Mesenchymal stem cell (in vitro differentiated cells and primary cell): ENCODE measurements around the gene LAMB3.

Experiments
- DNase-seq: peaks from one replicate; pipeline ENCODE4 v3.0.0-alpha.2; 2013
- H2AFZ ChIP-seq: one replicate; pipeline ENCODE4 v1.6.1; 2013; ENCODE audit warnings: low read depth, mild to moderate bottlenecking, control low read depth, inconsistent platforms, low read length, moderate library complexity
- H2AK5ac ChIP-seq: 2 replicates; pipeline ENCODE4 v1.6.1; 2013; ENCODE audit warnings: low read length, moderate library complexity, mild to moderate bottlenecking, inconsistent platforms; ENCODE audit not compliant: severe bottlenecking
- H2BK120ac ChIP-seq: one replicate; pipeline ENCODE4 v1.6.1; 2013; ENCODE audit warnings: low read depth, mild to moderate bottlenecking, inconsistent platforms, low read length, moderate library complexity
- H2BK12ac ChIP-seq, 2 experiments: one replicate each; pipeline ENCODE4 v1.6.1; 2013; ENCODE audit warnings: inconsistent platforms in 2 of 2, low read length in 2 of 2, mild to moderate bottlenecking in 2 of 2, moderate library complexity in 2 of 2, control low read depth in 1 of 2
- H2BK15ac ChIP-seq: one replicate; pipeline ENCODE4 v1.6.1; 2013; ENCODE audit warnings: mild to moderate bottlenecking, low read depth, inconsistent platforms; ENCODE audit not compliant: poor library complexity, severe bottlenecking
- H2BK5ac ChIP-seq: 2 replicates; pipeline ENCODE4 v1.6.1; 2013; ENCODE audit warnings: low read depth, mild to moderate bottlenecking, low read length, control low read depth, inconsistent platforms; ENCODE audit not compliant: poor library complexity, severe bottlenecking
- H3K14ac ChIP-seq, 2 experiments: one replicate each; pipeline ENCODE4 v1.6.1; 2013; ENCODE audit warnings: inconsistent platforms in 2 of 2, low read length in 2 of 2, control low read depth in 1 of 2, mild to moderate bottlenecking in 1 of 2, moderate library complexity in 1 of 2
- H3K18ac ChIP-seq, 2 experiments: one replicate each; pipeline ENCODE4 v1.6.1; 2013; ENCODE audit warnings: inconsistent platforms in 2 of 2, low read length in 2 of 2, control low read depth in 1 of 2, low read depth in 1 of 2, mild to moderate bottlenecking in 1 of 2
- H3K23ac ChIP-seq, 2 experiments: one replicate each; pipeline ENCODE4 v1.6.1; 2013; ENCODE audit warnings: inconsistent platforms in 2 of 2, low read length in 2 of 2, mild to moderate bottlenecking in 2 of 2, moderate library complexity in 2 of 2, control low read depth in 1 of 2
- H3K27ac ChIP-seq: 2 replicates; pipeline ENCODE4 v1.5.1; 2013; ENCODE audit warnings: mild to moderate bottlenecking, moderate library complexity, low read length, control low read depth, inconsistent platforms; ENCODE audit not compliant: poor library complexity, severe bottlenecking
- H3K27me3 ChIP-seq, 2 experiments: 2 replicates each; pipeline versions ENCODE4 v1.6.1 to v1.7.0; 2013; ENCODE audit warnings: low read length in 2 of 2, mild to moderate bottlenecking in 2 of 2, moderate library complexity in 2 of 2, control low read depth in 1 of 2, inconsistent platforms in 1 of 2; ENCODE audit not compliant: control insufficient read depth in 1 of 2, insufficient read depth in 1 of 2
- H3K36me3 ChIP-seq, 2 experiments: 2 replicates each; pipeline versions ENCODE4 v1.6.1 to v1.7.0; 2013; ENCODE audit warnings: low read length in 2 of 2, control low read depth in 1 of 2, inconsistent platforms in 1 of 2, low read depth in 1 of 2, mild to moderate bottlenecking in 1 of 2; ENCODE audit not compliant: insufficient read depth in 2 of 2, control insufficient read depth in 1 of 2
- H3K4ac ChIP-seq, 2 experiments: one replicate each; pipeline ENCODE4 v1.6.1; 2013; ENCODE audit warnings: inconsistent platforms in 2 of 2, low read length in 2 of 2, mild to moderate bottlenecking in 2 of 2, moderate library complexity in 2 of 2, control low read depth in 1 of 2, low read depth in 1 of 2
- H3K4me1 ChIP-seq: 2 replicates; pipeline ENCODE4 v1.6.1; 2013; ENCODE audit warnings: low read depth, low read length, control low read depth; ENCODE audit not compliant: control insufficient read depth, insufficient read depth
- H3K4me2 ChIP-seq: 2 replicates; pipeline ENCODE4 v1.6.1; 2013; ENCODE audit warnings: low read length, mild to moderate bottlenecking, inconsistent platforms; ENCODE audit not compliant: poor library complexity, severe bottlenecking
- H3K4me3 ChIP-seq, 2 experiments: 2 replicates each; pipeline versions ENCODE4 v1.5.1 to v1.7.0; 2013; ENCODE audit warnings: low read length in 2 of 2, mild to moderate bottlenecking in 2 of 2, control low read depth in 1 of 2, low read depth in 1 of 2; ENCODE audit not compliant: insufficient read depth in 1 of 2
- H3K79me1 ChIP-seq: replicated peaks from 2 replicates; pipeline ENCODE4 v1.6.1; 2013; ENCODE audit warnings: mild to moderate bottlenecking, control low read depth, low read length, inconsistent platforms; ENCODE audit not compliant: poor library complexity, severe bottlenecking
- H3K9ac ChIP-seq: 2 replicates; pipeline ENCODE4 v1.7.0; 2013; ENCODE audit warnings: mild to moderate bottlenecking, low read length, moderate library complexity
- H3K9me3 ChIP-seq: 2 replicates; pipeline ENCODE4 v1.7.0; 2013; ENCODE audit warnings: mild to moderate bottlenecking, low read length; ENCODE audit not compliant: control insufficient read depth
- H4K8ac ChIP-seq: one replicate; pipeline ENCODE4 v1.6.1; 2013; ENCODE audit warnings: inconsistent platforms, mild to moderate bottlenecking, low read length, moderate library complexity
- H4K91ac ChIP-seq: one replicate; pipeline ENCODE4 v1.6.1; 2013; ENCODE audit warnings: mild to moderate bottlenecking, low read length, inconsistent platforms
- WGBS: methylation state at CpG from one replicate; pipeline ENCODE4 v1.1.7; 2013; ENCODE audit warnings: mixed read lengths; 5-methylcytosine and 5-hydroxymethylcytosine counted together

Gene LAMB3

DNA sequence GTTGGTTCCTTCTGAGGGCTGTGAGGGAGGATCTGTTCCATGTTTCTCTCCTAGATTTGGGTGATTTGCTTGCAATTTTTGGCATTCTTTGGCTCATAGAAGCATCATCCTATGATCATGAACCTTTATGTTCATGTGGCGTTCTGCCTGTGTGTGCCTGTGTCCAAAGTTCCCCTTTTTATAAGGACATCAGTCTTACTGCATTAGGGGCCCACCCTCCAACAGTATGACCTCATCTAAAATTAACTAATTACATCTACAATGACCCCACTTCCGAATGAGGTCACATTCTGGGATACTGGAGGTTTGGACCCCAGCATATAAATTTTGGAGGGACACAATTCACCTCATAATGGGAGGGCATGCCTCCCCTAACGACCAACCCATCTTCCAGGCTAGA, 81.5 kb downstream of the LAMB3 start:
- Histone ChIP-seq H3K27me3 (peaks cover 26 to 53% of the 10 kb centered on the region in 2 experiments), H3K4me3 (no peak overlapping the region), H2BK12ac (no peak overlapping the region), H3K23ac (no peak overlapping the region), H2BK5ac (no peak overlapping the region), H3K18ac (no peak overlapping the region), H2AK5ac (no peak overlapping the region), H3K27ac (no peak overlapping the region), H2BK15ac (no peak overlapping the region), H4K91ac (no peak overlapping the region), H2BK120ac (no peak overlapping the region), H3K9me3 (no peaks in the 10 kb centered on the region), H3K9ac (no peak overlapping the region), H4K8ac (no peak overlapping the region), H3K14ac (no peak overlapping the region), H3K4ac (no peak overlapping the region), H3K79me1 (no peaks in the 10 kb centered on the region), H3K36me3 (no peaks in the 10 kb centered on the region), H3K4me1 (no peaks in the 10 kb centered on the region), H3K4me2 (no peak overlapping the region), H2AFZ (no peak overlapping the region)
- DNase-seq: no peak
- 57% methylated on average over 3 of the region's 3 CpGs for WGBS

DNA sequence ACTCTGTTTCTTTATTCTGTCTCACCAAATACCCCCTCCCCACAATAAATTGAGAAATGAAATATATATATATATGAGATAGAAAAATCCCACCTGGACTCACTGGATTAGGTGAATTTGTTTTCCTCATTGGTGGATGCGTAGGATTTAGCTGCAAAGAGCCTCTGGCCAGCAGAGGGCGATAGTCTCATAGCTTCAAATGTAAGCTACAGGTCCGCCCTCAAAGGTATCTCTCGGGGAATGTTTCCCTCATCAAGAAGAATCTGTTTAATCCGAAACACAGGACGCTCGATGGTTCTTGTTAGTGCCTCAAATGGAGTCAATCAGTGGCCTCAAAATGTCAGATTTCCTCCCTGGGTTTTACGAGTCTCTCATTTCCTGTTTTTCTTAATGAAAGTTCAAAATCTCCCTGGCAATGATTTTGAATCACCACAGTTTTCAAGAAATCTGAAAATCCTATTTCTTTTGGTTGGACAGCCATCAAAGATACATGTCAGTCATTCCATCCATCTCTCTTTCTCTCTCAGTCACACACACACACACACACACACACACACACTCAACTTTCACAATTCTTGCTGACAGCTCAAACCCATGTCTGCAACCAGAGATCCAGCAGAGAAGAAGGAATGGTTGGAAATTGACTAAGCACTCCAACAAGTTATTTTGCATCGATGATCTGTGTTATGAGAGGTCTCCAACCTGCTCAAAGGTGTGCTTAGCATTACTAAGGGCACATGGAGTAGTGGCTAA, 82.6 kb downstream of the LAMB3 start:
- H2AK5ac ChIP-seq: no peak overlapping the region
- H3K79me1 ChIP-seq: no peaks in the 10 kb centered on the region
- no peak overlapping the region for H3K14ac ChIP-seq
- H3K4ac ChIP-seq: no peak overlapping the region
- H3K9ac ChIP-seq: peak overlapping the region; percentile 82
- no peaks in the 10 kb centered on the region for H3K36me3 ChIP-seq
- no peaks in the 10 kb centered on the region for H3K9me3 ChIP-seq
- DNase-seq: peak; percentile 76
- no peak overlapping the region for H2BK120ac ChIP-seq
- no peak overlapping the region for H3K27ac ChIP-seq
- WGBS: 12% methylated on average over 9 of the region's 9 CpGs
- H3K4me1 ChIP-seq: no peaks in the 10 kb centered on the region
- peak overlapping the region; percentile 31 for H4K8ac ChIP-seq
- no peak overlapping the region for H2BK5ac ChIP-seq
- no peak overlapping the region for H3K23ac ChIP-seq
- H2BK12ac ChIP-seq: peak overlapping the region in 1 of 2 experiments; percentile 26
- no peak overlapping the region for H2BK15ac ChIP-seq
- peak overlapping the region in 1 of 2 experiments; percentile 70 for H3K4me3 ChIP-seq
- no peak overlapping the region for H3K18ac ChIP-seq
- H3K4me2 ChIP-seq: no peak overlapping the region
- peaks cover 36 to 53% of the 10 kb centered on the region in 2 experiments for H3K27me3 ChIP-seq
- H2AFZ ChIP-seq: no peak overlapping the region
- no peak overlapping the region for H4K91ac ChIP-seq

DNA sequence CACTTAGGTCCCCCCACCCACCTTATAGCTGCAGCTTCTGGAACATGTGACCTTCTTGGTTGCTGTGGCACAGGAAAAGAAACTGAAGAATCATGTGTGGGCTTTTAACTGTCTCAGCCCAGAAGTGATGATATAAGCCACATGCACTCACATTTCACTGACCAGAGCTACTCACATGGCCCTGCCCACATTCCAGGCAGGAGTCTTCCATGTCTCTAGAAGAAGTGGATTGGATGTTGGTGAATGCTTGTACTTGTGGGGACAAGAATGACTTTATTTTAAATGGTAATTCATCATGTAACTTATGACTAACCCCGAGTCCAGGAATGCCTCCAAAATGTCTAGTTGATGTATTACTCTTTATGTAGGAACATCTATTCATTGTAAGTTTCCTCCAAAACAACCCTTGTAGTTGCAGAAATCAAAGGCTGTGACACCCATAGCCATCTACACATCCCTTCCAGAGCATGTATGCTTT, 84.5 kb downstream of the LAMB3 start:
- Histone ChIP-seq H2AK5ac (no peak overlapping the region), H3K79me1 (no peaks in the 10 kb centered on the region), H4K8ac (no peak overlapping the region), H3K4me3 (no peak overlapping the region), H3K27ac (no peak overlapping the region), H3K9me3 (no peaks in the 10 kb centered on the region), H3K36me3 (no peaks in the 10 kb centered on the region), H3K4me1 (no peaks in the 10 kb centered on the region), H3K27me3 (peaks cover 39 to 49% of the 10 kb centered on the region in 2 experiments), H3K14ac (no peak overlapping the region), H2BK120ac (no peak overlapping the region), H4K91ac (no peak overlapping the region), H3K9ac (peak overlapping the region; percentile 14), H2BK5ac (no peak overlapping the region), H2BK12ac (no peak overlapping the region), H3K23ac (no peak overlapping the region), H3K18ac (no peak overlapping the region), H2BK15ac (no peak overlapping the region), H3K4me2 (no peak overlapping the region), H3K4ac (no peak overlapping the region), H2AFZ (no peak overlapping the region)
- DNase-seq: peak; percentile 49
- no CpG with 5 or more reads among the region's 1 CpG for WGBS

DNA sequence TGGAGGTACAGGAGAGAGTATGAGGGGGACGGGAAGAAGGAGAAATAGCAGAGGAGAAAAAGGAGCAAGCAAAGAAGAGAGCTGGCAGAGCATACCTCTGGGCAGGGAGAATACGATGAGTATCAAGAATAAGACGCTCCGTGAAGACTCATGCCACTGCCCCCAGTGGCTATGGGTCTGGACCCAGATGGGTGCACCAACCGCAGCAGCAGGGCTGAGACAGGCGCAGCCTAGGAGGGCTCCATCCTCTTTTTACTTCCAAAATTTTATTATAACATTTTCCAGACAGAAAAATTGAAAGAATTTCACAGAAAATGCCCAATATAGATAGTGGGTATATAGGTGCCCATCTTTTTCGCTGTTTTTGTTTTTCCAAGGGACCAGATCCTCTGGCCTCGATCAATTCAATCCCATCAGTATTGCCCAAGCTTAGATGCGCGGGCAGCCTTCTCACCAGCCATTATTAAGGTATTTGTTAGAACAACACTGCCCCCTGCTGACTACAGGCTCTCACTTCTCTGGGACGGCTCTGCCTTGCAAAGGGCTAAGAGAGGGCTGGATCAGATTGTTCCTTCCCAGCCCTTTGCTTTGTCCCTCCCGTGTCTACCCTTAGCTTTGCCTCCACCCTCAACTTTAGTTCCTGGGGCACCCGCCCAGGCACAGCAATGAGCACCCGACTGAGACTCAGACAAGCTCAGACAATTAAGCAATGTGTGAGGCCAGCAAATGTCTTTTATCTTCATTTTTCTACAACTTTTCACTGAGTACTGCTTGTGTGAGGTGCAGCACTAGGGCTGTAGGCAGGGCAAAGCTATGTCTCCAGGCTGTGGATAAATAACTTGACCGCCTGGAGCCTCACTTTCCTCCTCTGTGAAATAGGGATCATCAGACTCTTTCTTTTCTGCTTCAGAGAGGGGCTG, 86.2 kb downstream of the LAMB3 start:
- no peak overlapping the region for H4K8ac ChIP-seq
- H3K9ac ChIP-seq: no peak overlapping the region
- H2AK5ac ChIP-seq: no peak overlapping the region
- no peak overlapping the region for H2BK5ac ChIP-seq
- 38% methylated on average over 14 of the region's 15 CpGs for WGBS
- H3K4me1 ChIP-seq: no peaks in the 10 kb centered on the region
- no peak overlapping the region for H3K27ac ChIP-seq
- no peaks in the 10 kb centered on the region for H3K36me3 ChIP-seq
- H3K79me1 ChIP-seq: no peaks in the 10 kb centered on the region
- no peak overlapping the region for H2AFZ ChIP-seq
- peak; percentile 79 for DNase-seq
- no peak overlapping the region for H4K91ac ChIP-seq
- no peak overlapping the region for H2BK15ac ChIP-seq
- H2BK120ac ChIP-seq: no peak overlapping the region
- no peaks in the 10 kb centered on the region for H3K9me3 ChIP-seq
- H3K18ac ChIP-seq: no peak overlapping the region
- no peak overlapping the region for H3K4ac ChIP-seq
- H2BK12ac ChIP-seq: peak overlapping the region in 1 of 2 experiments; percentile 25
- no peak overlapping the region for H3K4me3 ChIP-seq
- no peak overlapping the region for H3K4me2 ChIP-seq
- H3K27me3 ChIP-seq: peaks cover 40 to 42% of the 10 kb centered on the region in 2 experiments
- no peak overlapping the region for H3K14ac ChIP-seq
- H3K23ac ChIP-seq: no peak overlapping the region
